SJSA1 (cell line): ENCODE measurements around the gene KCNQ1. TPM values are rescaled to one million over a fixed set of nuclear protein-coding genes. Genes with fewer than 3 reads are reported as not detected.

Experiments used
- DNase-seq, 2 experiments: peaks; one replicate each; pipeline ENCODE4 v3.0.0-alpha.2; 2015 to 2020; ENCODE audit warnings: low spot score in 2 of 2, low read depth in 1 of 2
- H3K27ac ChIP-seq: fragments of 250-450 bp; sonication (Bioruptor Pico); 2 replicates; pipeline ENCODE4 v1.5.1; 2020; ENCODE audit warnings: mild to moderate bottlenecking, moderate library complexity
- H3K27me3 ChIP-seq: fragments of 250-450 bp; sonication (Bioruptor Pico); replicated peaks from 2 replicates; pipeline ENCODE4 v1.5.1; 2020; ENCODE audit warnings: mild to moderate bottlenecking, moderate library complexity
- H3K36me3 ChIP-seq: fragments of 250-450 bp; sonication (Bioruptor Pico); 2 replicates; pipeline ENCODE4 v1.5.1; 2020; ENCODE audit warnings: mild to moderate bottlenecking
- H3K4me1 ChIP-seq: fragments of 250-450 bp; sonication (Bioruptor Pico); replicated peaks from 2 replicates; pipeline ENCODE4 v1.6.1; 2021; ENCODE audit warnings: mild to moderate bottlenecking
- H3K4me3 ChIP-seq: fragments of 250-450 bp; sonication (Bioruptor Pico); 2 replicates; pipeline ENCODE4 v1.5.1; 2020; ENCODE audit warnings: mild to moderate bottlenecking
- H3K9me3 ChIP-seq: fragments of 250-450 bp; sonication (Bioruptor Pico); replicated peaks from 2 replicates; pipeline ENCODE4 v1.5.1; 2020; ENCODE audit warnings: mild to moderate bottlenecking
- total RNA-seq: library from RNA; depleted of rRNA; stranded (reverse); fragments of >200 nt; shearing (Covaris generic); gene quantifications from 2 replicates; pipeline ENCODE4 v1.2.3, GENCODE V29; 2014

Gene KCNQ1
- total RNA-seq, 1 experiment from 2014 or later = not detected

DNA sequence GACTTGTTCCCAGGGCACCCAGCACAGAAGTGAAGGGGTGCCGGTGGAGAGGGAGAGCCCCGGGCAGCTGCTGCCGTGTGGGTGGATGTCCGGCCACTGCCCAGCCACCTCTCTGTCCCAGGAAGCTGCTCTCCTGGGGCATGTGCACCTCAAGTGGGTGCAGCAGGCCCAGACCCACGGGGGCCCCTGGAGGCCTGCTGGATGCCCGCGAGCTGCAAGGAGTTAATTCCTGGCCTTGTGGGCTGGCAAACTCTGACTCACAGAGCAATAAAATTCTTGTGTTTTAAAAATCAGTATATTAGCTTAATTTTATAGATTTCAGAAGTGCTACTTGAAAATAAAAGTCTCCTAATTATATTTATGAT is 292.4 kb downstream of the KCNQ1 start:
- H3K4me1 ChIP-seq = peaks cover 12% of the 10 kb centered on the region
- H3K9me3 ChIP-seq = no peaks in the 10 kb centered on the region
- H3K4me3 ChIP-seq = no peak overlapping the region
- no peaks in the 10 kb centered on the region for H3K36me3 ChIP-seq
- no peak overlapping the region for H3K27ac ChIP-seq
- H3K27me3 ChIP-seq = no peaks in the 10 kb centered on the region
- no peak for DNase-seq

DNA sequence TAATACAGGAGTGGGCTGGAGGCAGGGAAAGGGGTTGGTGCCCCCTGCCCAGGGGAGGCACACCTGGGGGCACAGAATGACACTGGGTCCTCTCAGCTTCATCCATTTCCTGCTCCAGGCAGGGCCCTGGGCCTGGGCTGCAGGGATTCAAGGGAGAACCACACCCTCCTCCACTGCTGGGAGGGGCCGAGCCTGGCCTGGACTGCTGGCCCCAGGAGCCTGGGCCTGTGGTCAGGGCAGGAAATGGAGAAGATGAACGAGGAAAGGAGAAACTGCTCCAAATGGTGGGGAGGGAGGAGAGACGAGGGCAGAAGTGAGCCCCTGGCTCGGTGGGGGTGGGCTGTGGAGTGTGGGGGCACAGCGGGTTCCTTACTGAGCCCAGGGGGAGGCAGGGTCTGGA is 293.1 kb downstream of the KCNQ1 start:
- Histone ChIP-seq H3K4me3 (no peak overlapping the region), H3K9me3 (no peaks in the 10 kb centered on the region), H3K27me3 (no peaks in the 10 kb centered on the region), H3K36me3 (no peaks in the 10 kb centered on the region), H3K27ac (no peak overlapping the region), H3K4me1 (peaks cover 13% of the 10 kb centered on the region)
- DNase-seq = no peak

DNA sequence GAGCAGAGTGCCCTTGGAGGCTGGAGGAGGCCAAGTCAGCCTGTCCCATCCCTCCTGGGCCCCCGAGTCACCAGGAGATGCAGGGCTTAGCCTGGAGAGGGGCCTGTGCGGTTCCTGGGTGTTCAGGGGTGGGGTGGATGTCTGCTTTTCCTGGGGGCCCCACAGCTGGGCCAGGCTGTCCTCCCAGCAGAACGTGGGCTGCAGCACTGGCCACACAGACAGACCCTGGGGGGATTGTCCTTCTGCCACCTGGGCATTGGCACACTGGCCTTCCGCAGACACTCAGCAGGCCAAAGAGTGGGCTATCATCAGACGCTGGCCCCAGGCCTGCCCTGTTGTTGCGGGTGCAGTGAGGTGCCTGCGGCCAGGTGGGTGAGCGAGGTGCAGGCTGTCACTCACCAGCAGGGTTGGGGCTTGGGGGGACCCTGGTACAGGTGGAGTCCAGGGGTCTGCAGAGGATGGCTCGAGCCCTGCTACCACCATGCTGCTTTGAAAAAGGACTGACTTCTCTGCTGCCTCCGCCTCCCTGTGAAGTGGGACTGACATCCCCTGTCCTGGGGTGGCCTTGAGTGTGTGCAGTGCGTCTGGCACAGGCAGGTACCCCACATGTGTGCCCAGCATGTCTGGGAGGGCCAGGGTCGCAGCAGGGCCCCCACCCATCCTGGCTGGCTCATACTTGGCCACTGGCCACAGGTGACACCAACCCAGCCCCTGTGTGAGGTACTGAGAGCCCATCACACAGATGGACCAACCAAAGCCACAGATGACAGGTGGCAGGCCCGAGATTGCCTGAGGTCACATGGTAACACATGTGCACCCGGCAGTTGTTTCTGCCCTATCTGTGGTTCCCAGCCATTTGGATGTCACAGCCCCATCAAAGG is 294.0 kb downstream of the KCNQ1 start:
- Histone ChIP-seq H3K27me3 (no peaks in the 10 kb centered on the region), H3K36me3 (no peaks in the 10 kb centered on the region), H3K4me1 (peaks cover 13% of the 10 kb centered on the region), H3K27ac (no peak overlapping the region), H3K4me3 (no peak overlapping the region), H3K9me3 (no peaks in the 10 kb centered on the region)
- no peak for DNase-seq

DNA sequence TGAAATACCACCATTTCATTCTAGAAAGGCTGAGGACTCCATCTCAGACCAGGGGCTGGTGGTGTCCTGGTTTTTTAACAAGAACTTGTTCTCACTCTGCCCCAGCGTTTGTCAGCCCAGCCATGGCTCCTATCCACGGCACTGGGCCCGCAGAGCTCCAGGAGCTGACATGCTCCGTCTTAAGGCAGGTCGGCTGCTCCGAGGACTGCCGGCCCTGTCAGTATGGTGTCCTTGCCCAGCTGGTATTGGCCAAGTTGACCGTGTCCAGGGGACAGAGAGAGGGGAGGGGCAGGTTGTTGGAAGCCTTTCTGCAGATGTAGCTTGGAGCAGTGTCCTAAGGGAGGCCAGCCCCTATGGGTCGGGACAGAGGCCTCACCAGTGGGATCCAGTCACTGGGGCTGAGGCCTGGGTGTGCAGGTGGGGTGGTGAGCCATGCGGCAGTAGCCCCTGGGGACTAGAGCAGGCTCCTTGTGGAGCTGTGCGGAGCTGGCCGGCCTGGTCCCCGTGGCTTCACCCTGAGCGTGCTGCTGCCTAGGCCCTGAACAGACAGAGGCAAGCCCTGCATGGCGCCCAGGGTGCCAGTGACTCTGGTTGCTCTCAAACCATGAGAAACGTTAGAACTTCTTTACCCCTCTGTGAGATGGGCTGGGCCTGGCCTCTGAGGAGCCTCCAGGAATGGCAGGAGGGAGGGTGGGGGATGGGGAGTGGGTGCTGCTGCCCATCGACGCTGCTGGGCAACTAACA is 294.9 kb downstream of the KCNQ1 start:
- no peak for DNase-seq
- Histone ChIP-seq H3K36me3 (no peaks in the 10 kb centered on the region), H3K27ac (no peak overlapping the region), H3K4me3 (no peak overlapping the region), H3K9me3 (no peaks in the 10 kb centered on the region), H3K4me1 (peaks cover 13% of the 10 kb centered on the region), H3K27me3 (no peaks in the 10 kb centered on the region)

DNA sequence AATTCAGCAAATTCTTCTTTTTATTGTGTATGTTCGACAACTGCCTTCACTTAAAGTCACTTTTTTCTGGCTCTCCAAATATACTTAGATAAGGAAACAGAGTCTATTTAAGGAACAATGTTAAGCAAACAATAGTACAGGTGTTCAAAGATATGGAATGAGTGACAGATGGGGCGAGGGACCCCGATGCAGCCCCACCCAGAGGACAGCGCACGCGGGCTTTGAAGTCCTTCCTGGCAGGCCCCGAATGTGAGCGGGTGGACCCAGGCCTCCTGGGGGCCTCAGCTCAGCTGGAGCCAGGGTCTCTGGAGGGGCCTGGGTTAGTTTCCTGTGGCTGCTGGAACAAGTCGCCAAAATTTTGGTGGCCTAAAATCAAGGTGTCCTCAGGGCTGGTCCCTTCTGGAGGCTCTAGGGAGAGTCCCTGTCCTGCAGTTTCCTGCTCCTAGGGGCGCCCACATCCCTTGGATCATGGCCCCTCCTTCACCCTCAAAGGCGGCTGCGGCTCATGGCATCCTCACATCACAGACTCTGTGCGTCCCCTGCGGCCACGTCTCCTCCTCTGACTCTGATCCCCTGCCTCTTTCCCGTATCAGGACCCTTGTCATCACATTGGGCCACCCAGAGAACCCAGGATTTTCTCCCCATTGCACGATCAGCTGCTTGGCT is 295.6 kb downstream of the KCNQ1 start:
- Histone ChIP-seq H3K4me1 (peaks cover 13% of the 10 kb centered on the region), H3K36me3 (no peaks in the 10 kb centered on the region)

DNA sequence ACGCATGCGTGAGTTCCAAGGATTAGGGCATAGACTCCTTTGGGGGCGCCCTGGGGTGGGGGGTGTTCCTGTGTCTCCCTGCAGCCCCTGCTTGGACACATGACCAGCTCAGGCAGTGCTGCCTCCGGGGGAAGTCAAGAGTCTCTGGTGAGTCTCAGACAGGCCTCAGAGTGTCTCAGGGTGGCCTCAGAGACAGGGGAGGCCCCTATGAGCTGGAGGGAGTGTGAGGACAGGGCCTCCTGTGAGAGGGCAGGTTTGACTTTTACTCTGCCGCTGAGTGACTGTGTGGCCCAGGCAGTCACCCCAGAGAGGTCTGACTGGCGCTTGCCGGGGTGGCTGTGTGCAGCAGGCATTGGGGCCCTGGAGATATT is 296.2 kb downstream of the KCNQ1 start:
- DNase-seq = no peak
- Histone ChIP-seq H3K4me1 (peaks cover 13% of the 10 kb centered on the region), H3K36me3 (no peaks in the 10 kb centered on the region), H3K4me3 (no peak overlapping the region), H3K27ac (no peak overlapping the region), H3K9me3 (no peaks in the 10 kb centered on the region), H3K27me3 (0 out of 2 replicates have a peak, but pooled peaks cover 5% of the 10 kb centered on the region)

More for the DNA sequence above, 295.6 kb downstream of the KCNQ1 start:
- 0 out of 2 replicates have a peak, but pooled peaks cover 5% of the 10 kb centered on the region for H3K27me3 ChIP-seq
- H3K9me3 ChIP-seq = no peaks in the 10 kb centered on the region
- DNase-seq = no peak
- H3K27ac ChIP-seq = no peak overlapping the region
- no peak overlapping the region for H3K4me3 ChIP-seq

DNA sequence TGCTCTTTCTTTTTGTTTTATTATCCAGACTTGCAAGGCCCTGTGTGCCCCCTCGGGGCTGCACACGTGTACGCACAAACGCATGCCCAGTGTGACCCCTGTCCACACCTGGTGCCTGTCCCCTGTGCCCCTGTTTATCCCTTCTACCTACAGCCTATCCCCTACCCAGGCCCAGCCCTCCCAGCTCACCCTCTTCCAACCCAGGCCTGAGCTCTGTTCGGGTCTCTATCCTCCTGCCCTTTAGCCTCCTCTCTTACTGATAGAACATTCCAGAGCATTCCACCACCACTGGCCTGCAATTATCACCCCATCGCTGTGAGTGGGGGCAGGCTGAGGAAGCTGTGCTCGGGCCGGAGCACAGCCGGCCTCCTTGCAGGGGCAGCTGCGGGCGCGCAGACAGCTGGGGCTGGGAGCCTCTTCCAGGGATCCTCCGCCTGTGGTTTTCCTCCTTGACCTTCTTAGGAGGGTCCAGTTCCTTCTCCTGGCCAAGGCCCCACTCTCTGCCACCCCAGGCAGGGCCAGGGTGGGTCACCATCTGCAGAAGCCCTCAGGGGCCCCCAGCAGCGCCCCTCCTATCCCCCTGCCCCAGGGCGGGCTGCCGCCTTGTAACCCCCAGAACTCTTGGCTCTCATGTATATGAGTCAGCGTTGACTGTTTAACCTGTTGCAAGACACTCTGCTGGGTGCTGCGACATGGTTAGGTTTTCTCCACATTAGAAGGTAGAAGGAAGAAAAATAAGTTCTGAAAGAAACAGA is 296.7 kb downstream of the KCNQ1 start:
- DNase-seq = no peak
- Histone ChIP-seq H3K36me3 (no peaks in the 10 kb centered on the region), H3K4me3 (no peak overlapping the region), H3K4me1 (peaks cover 13% of the 10 kb centered on the region), H3K27ac (no peak overlapping the region), H3K27me3 (peaks cover 5% of the 10 kb centered on the region; the same call in 1 of the 2 replicates), H3K9me3 (no peaks in the 10 kb centered on the region)

DNA sequence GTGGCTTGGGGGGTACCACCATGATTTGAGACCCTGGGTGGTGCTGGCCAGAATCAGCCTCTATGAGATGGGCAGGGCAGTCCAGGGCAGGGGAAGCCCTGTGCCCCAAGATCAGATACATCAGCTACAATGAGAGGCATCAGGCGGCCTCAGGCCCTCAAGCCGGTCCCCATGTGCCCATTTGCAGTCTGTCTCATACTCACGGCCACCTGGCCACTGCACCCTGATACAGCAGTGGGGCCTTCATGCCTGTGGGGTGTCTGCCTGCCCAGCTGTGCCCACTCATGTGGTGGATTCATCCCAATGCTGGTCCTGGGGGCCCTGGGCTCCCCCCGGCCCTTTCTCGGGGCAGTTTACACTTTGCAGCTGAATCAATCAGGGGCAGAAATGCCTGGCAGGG is 297.4 kb downstream of the KCNQ1 start:
- Histone ChIP-seq H3K27ac (no peak overlapping the region), H3K27me3 (peaks cover 5% of the 10 kb centered on the region; the same call in 1 of the 2 replicates), H3K4me3 (no peak overlapping the region)

DNA sequence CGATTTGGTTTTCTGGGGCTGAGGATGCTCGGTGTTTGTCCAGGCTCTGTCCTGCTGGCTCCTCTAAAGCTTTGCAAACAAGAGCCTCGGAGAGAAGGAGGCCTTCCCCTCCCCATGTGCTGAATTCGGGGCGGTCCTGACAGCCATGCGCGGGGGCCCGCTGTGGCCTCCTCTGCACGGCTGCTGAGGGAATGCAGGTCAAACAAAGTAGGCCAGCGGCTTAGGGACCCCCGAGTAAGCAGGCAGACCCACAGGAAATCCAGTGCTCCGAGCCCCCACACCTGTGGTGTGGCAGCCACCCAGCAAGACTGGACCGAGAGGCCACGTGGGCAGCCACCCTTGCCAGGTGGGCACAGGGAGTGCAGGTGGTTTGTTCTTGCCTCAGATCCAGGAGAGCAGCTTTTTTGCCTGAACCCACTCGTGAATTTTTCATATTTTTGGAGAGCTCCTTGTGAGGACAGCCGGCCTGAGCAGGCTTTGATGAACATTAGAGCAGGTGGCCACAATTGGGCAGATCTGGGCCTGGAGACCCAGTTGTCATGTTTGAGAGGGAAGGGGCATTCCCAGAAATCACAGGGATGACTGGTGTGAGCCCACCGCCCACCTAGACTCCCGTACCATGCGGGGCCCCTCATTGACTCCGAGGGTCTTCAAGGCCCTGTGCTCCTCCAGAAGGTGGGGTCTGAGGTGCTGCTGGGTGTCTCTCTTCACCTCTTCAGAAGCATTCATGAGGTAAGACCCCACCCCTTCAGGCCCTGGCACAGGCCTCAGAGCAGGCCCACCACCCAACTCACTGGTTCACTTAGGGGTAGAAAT is 298.0 kb downstream of the KCNQ1 start:
- peaks cover 5% of the 10 kb centered on the region; the same call in 1 of the 2 replicates for H3K27me3 ChIP-seq
- no peaks in the 10 kb centered on the region for H3K36me3 ChIP-seq
- peaks cover 11% of the 10 kb centered on the region for H3K4me1 ChIP-seq
- no peak for DNase-seq
- H3K9me3 ChIP-seq = no peaks in the 10 kb centered on the region
- H3K27ac ChIP-seq = no peak overlapping the region
- no peak overlapping the region for H3K4me3 ChIP-seq

More for the DNA sequence above, 297.4 kb downstream of the KCNQ1 start:
- H3K4me1 ChIP-seq = peaks cover 13% of the 10 kb centered on the region
- no peaks in the 10 kb centered on the region for H3K9me3 ChIP-seq
- H3K36me3 ChIP-seq = no peaks in the 10 kb centered on the region
- DNase-seq = no peak

DNA sequence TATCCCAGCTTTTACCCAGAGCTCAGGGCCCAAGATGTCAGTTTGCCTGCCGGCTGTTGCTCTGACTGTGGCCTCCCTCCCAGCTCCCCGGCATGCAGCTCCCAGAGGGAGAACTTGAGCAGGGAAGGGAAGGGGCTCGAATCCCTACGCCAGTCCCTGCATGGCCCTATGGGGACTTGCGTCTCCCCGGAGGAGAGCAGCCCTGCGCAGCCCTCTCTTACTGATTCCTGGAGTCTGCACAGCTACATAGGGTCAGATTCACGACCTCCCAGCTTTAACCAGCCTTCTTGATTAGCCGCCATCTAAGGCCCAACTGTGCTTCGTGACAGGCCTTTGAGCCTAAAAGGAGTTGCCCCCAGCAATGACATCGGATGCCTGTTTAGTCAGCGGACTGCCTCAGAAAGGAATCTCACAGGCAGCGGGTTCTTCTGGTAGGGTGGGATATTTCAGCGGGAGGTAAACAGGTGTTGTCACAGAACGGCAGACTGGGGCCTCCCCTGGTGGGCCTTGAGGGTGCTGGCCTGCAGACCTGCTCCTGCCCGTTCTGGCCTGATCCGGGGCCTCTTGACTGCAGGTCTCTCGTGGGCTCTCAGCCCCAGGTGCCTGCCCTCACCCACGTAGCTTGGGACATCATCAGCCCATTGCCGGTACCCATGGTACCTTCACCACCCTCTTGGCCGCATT is 298.8 kb downstream of the KCNQ1 start:
- Histone ChIP-seq H3K27me3 (peaks cover 5% of the 10 kb centered on the region; the same call in 1 of the 2 replicates), H3K4me3 (no peak overlapping the region), H3K4me1 (peaks cover 10% of the 10 kb centered on the region), H3K36me3 (no peaks in the 10 kb centered on the region), H3K27ac (no peak overlapping the region), H3K9me3 (no peaks in the 10 kb centered on the region)
- DNase-seq = no peak

DNA sequence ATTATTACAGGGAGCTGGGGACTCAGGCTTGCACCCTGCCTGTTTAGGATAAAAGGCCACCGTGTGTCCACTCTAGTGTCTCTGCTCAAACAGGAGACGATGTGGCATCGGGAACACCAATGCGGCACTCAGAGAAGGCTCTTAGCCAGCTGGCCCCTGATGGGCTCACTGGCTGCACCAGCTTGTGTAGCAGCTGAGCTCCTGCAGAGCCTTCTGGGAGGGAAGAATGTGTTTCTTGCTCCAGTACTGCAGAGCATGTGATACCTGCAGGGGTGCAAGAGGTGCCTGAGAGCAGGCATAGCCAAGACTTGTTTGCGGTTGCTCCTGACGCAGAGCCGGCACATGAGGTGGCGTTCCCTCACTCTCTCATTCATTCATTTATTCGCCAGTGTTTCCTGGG is 299.4 kb downstream of the KCNQ1 start:
- Histone ChIP-seq H3K9me3 (no peaks in the 10 kb centered on the region), H3K36me3 (no peaks in the 10 kb centered on the region), H3K4me1 (peaks cover 10% of the 10 kb centered on the region), H3K27ac (no peak overlapping the region), H3K27me3 (peaks cover 5% of the 10 kb centered on the region; the same call in 1 of the 2 replicates), H3K4me3 (no peak overlapping the region)
- DNase-seq = no peak

DNA sequence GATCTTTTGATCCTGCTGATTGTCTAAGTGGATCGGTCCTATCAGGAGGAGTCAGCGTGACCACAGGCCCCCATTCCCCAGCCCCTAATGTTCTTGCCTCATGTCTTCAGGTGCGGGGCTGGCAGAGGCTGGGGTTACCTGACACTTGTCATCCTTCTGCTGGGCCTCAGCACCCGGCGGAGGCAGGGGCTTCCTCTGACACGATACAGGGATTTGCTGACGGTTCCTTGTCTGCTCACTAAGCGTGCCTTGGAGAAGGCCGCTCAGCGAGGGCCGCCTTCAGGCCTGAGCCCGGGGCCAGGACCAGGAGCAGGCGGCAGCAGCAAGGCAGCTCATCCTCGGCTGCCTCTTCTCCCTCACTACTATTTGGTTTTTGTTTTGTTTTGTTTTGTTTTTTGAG is 300.7 kb downstream of the KCNQ1 start:
- no peak overlapping the region for H3K27ac ChIP-seq
- H3K4me3 ChIP-seq = no peak overlapping the region
- H3K4me1 ChIP-seq = peaks cover 10% of the 10 kb centered on the region
- no peaks in the 10 kb centered on the region for H3K9me3 ChIP-seq
- peaks cover 5% of the 10 kb centered on the region; the same call in 1 of the 2 replicates for H3K27me3 ChIP-seq
- H3K36me3 ChIP-seq = no peaks in the 10 kb centered on the region
- no peak for DNase-seq
